Thoracic aorta (tissue), 2 donors: ENCODE results near the gene CDHR4. TPM values are rescaled to one million over a fixed set of nuclear protein-coding genes. Genes with fewer than 3 reads are reported as not detected.
"Not testable (repeated sequence)": the region's sequence is repeated elsewhere in the genome, so short reads cannot be mapped to it uniquely, and the experiment has no call there.

Experiments
- ATAC-seq: fragments of 150-250 bp; one replicate; pipeline ENCODE4 v1.8.0; 2017; ENCODE audit warnings: low read depth; ENCODE audit not compliant: insufficient number of reproducible peaks, low FRiP score
- DNase-seq: peaks from one replicate; pipeline ENCODE4 v3.0.0-alpha.2; 2020; ENCODE audit warnings: low spot score
- H3K27ac ChIP-seq, 2 donors: fragments of 200-600 bp; sonication (generic); 1 replicate in 1 of 2; 2 replicates in 1 of 2; pipeline ENCODE4 v1.5.1; 2016; ENCODE audit warnings: mild to moderate bottlenecking in 2 of 2, moderate library complexity in 2 of 2
- H3K27me3 ChIP-seq: fragments of 200-600 bp; sonication (generic); replicated peaks from 2 replicates; pipeline ENCODE4 v1.6.0; 2016; ENCODE audit warnings: mild to moderate bottlenecking; ENCODE audit not compliant: insufficient read depth
- H3K36me3 ChIP-seq: fragments of 200-600 bp; sonication (generic); one replicate; pipeline ENCODE4 v1.5.1; 2016
- H3K4me1 ChIP-seq, 2 donors: fragments of 200-600 bp; sonication (generic); 1 replicate in 1 of 2; 2 replicates in 1 of 2; pipeline versions ENCODE4 v1.5.1 to v1.6.0; 2016; ENCODE audit warnings: low read depth in 2 of 2, mild to moderate bottlenecking in 1 of 2; ENCODE audit not compliant: control insufficient read depth in 1 of 2
- H3K4me3 ChIP-seq: fragments of 200-600 bp; sonication (generic); 2 replicates; pipeline ENCODE4 v1.5.1; 2016; ENCODE audit warnings: mild to moderate bottlenecking
- H3K9me3 ChIP-seq: fragments of 200-600 bp; sonication (generic); 2 replicates; pipeline ENCODE4 v1.5.1; 2016
- CTCF ChIP-seq: fragments of 200-600 bp; sonication (generic); IDR thresholded peaks from one replicate; pipeline ENCODE4 v1.5.1; 2019; ENCODE audit warnings: antibody characterized with exemption
- total RNA-seq, 2 donors: library from RNA; depleted of rRNA; stranded (reverse); fragments of >200 nt; gene quantifications; one replicate each; pipeline versions ENCODE4 v1.1.0 to v1.2.3, GENCODE V29; 2016

The CDHR4 gene
- total RNA-seq, 2 donors from 2014 or later = 0.68 TPM; not detected in 1

- peak within 1 kb of the TSS; percentile 87 to 88 for H3K27ac ChIP-seq
- peak; percentile 100 for DNase-seq
- no peak for TF ChIP-seq CTCF
- ATAC-seq = peak; percentile 99
- H3K9me3 ChIP-seq = no peaks in the 10 kb centered on the region
- H3K4me1 ChIP-seq = peaks cover 23 to 33% of the 10 kb centered on the region in 2 donors
- no peaks in the 10 kb centered on the region for H3K36me3 ChIP-seq
- peak within 1 kb of the TSS; percentile 93 for H3K4me3 ChIP-seq
- no peaks in the 10 kb centered on the region for H3K27me3 ChIP-seq
Measured at GRCh38 chr3:49786357-49787181, 13.1 kb downstream of the CDHR4 start, which contains the start of gene IP6K1. IP6K1 (minus strand) TSS chr3:49786542; CDS start chr3:49748040, 38,502 bp downstream.

DNA sequence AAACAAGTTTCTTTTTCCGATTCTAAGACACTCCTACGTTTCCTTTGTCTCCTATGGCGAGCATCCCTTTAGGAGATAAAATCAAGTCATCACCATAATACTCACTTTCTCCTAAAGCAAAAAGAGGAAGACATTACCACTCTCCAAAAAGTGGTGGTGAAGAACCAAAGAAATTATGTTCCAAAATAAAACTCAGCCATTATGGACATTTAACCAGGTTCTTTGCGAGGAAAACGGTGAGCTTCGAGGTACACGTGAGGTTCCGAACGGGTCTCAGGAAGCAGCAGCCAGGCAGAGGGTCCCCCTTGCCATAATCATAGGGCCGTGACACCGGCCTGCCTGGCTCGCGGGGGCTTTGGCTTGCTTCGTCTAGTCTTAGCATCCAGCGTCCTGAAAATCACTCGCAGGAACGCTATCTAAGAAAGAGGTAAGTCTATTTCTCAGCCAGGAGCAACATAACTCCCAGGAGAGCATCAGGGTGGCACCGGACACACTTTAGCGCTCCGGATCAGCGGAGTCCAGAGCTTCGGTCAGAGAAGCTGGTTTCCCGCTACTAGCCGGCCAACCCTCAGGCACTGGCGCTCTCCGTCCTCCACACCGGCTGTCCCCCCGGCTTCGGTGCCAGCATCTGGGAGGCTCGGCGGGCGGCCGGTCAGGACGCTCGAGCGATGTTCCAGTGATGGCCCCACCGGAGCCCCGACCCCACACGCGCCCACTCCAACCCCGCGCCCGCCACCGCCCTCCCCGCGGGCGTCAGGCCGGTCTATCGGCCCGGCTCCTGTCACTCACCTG, 13.9 kb downstream of the CDHR4 start:
- Histone ChIP-seq H3K27me3 (no peaks in the 10 kb centered on the region), H3K4me1 (peaks cover 28 to 41% of the 10 kb centered on the region in 2 donors), H3K9me3 (no peaks in the 10 kb centered on the region), H3K27ac (peak overlapping the region; percentile 87 to 88), H3K4me3 (peak overlapping the region; percentile 93), H3K36me3 (no peaks in the 10 kb centered on the region)
- ATAC-seq = peak; percentile 19
- no peak for DNase-seq
- TF ChIP-seq CTCF = no peak

DNA sequence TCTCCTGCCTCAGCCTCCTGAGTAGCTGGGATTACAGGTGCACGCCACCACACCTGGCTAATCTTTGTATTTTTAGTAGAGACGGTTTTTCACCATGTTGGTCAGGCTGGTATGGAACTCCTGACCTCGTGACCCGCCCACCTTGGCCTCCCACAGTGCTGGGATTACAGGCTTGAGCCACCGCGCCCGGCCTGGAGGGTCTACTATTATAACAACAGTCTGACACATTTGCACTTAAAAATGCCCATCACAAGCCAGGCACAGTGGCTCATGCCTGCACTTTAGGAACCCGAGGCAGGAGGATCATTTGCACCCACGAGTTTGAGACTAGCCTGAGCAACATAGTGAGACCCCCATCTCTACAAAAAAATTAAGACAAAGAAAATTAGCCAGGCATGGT, 17.4 kb downstream of the CDHR4 start:
- not testable (repeated sequence) for H3K4me3 ChIP-seq, DNase-seq, H3K9me3 ChIP-seq, ATAC-seq, H3K27me3 ChIP-seq, H3K36me3 ChIP-seq, H3K27ac ChIP-seq
- H3K4me1 ChIP-seq = peaks cover 31 to 49% of the 10 kb centered on the region in 2 donors

DNA sequence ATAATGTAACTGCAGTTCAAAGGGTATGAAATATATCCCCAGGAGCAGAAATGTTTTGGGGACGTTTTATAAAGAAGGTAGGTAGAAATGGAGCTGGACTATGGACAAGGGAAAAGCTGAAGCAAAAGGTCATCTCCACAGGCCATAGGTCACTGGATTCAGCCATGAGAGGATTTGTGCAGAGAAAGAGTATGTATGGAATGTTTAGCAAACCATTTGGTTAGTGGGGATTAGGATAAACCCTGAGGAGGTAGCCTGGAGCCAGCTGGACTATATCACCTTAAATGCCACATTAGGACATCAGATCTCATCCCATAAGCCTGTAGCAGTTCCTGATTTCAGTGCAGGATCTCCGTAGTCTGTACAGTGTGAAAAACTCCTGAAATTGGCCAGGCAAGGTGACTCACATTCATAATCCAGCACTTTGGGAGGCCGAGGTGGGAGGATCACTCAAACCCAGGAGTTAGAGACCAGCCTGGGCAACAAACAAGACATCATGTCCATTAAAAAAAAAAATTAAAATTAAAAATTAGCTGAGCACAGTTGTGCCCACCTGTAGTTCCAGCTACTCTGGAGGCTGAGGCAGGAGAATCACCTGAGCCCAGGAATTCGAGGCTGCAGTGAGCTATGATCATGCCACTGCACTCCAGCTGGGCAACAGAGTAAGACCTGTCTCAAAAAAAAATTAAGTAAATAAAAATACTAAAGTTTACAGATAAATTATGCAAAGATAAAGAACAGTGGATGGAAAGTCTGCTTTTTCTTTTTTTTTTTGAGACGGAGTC, 18.1 kb downstream of the CDHR4 start:
- Histone ChIP-seq H3K36me3 (no peaks in the 10 kb centered on the region), H3K27ac (no peak overlapping the region), H3K9me3 (no peaks in the 10 kb centered on the region), H3K27me3 (no peaks in the 10 kb centered on the region), H3K4me1 (peaks cover 26 to 43% of the 10 kb centered on the region in 2 donors), H3K4me3 (no peak overlapping the region)
- ATAC-seq (no peak), DNase-seq (no peak)
- TF ChIP-seq CTCF = no peak

- not testable (repeated sequence) for H3K27me3 ChIP-seq, DNase-seq, H3K9me3 ChIP-seq, H3K27ac ChIP-seq, H3K36me3 ChIP-seq, ATAC-seq, H3K4me3 ChIP-seq
- H3K4me1 ChIP-seq = peaks cover 26 to 43% of the 10 kb centered on the region in 2 donors
Measured at GRCh38 chr3:49780975-49781365, 18.7 kb downstream of the CDHR4 start.
